H1 (cell line): ENCODE data around the gene OVCA2. TPM values are rescaled to one million over a fixed set of nuclear protein-coding genes. Genes with fewer than 3 reads are reported as not detected.

ENCODE experiments used
- CHD7 ChIP-seq: fragments of 300-600 bp; sonication (generic); IDR thresholded peaks from 2 replicates; pipeline ENCODE4 v1.7.1; 2012; ENCODE audit warnings: low read length, moderate library complexity, mild to moderate bottlenecking, inconsistent platforms; ENCODE audit not compliant: insufficient replicate concordance
- polyA plus RNA-seq, 7 experiments: library from polyadenylated mRNA; depleted of rRNA in 3 of 7; stranded (reverse) in 5 of 7; unstranded in 2 of 7; fragments of >200 nt in 5 of 7; fragments of 200-250 nt in 2 of 7; gene quantifications; 1 replicate in 5 of 7; 2 replicates in 1 of 7; 4 replicates in 1 of 7; pipeline versions ENCODE4 v1.2.1 to v1.2.3, GENCODE V29; 2011 to 2013; ENCODE audit warnings: missing spikeins in 2 of 7, mixed read lengths in 2 of 7
- total RNA-seq: library from RNA; stranded (reverse); fragmentation: NEBNext Ultra II Directional; extraction: Animal tissue kit (Norgen Biotek cat#: 25700); gene quantifications from 2 replicates; pipeline ENCODE4 v1.2.1, GENCODE V29; 2021

OVCA2 gene
- total and polyA plus RNA-seq, 2 of the 8 experiments (the other 6 are each of a cell fraction or from before 2014, with no cell fraction given), result 15.3 to 37.0 TPM

- TF ChIP-seq CHD7, result no peak
These were observed 29.3 kb upstream of the OVCA2 start (continued) for GRCh38 chr17:2012499-2012898.
